Measurements from ENCODE around the gene SLC39A8.
"Not testable (repeated sequence)": the region's sequence is repeated elsewhere in the genome, so short reads cannot be mapped to it uniquely, and the experiment has no call there.

SLC39A8 gene

DNA sequence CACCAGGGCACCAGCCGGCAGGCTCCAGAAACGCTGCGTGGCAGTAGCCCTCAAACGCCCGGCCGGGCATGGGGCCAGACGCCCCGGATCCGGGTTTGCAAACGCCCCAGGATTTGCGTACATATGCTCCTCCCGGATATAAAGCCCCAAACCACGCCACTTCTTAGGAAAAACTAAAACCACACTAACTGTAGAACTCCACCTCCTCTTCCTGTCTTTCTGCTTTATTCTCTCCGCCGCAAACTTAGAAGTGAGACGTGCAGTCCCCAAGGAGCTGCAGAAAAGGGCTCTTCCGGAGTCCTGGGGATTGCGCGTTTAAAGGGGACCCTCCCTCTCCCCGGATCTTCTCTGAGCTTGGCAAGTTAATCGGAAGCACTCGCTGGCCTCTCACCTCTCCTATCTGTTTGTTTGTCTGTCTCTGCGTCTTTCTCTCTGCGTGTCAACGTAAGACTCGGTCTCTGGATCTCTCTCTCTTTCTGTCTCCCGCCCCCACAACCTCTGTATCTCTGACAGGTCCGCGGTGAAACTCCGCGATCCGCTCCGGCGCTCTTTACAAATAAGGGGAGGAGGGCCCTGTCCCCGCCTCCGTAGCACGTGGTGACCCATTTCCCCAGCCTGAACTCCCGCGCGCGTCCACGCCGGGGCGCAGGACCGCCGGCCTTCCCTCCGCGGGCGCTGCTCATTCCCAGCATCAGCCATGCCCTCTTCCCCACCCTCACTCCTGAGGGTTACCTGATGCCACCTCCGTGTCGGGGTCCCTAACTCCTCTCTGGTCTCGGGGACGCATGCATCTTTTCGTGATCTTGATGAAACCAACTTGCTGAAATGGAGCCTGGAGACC is at the start of gene SLC39A8:
Gene SLC39A8, minus strand, starts transcription at position 529 of the 841 bp plus-strand sequence. CDS start 820 bp downstream, outside the sequence.
- FAIRE-seq = peak; percentile 48
- DNase-seq (ENCODE audit: low spot score) = peak; percentile 92

DNA sequence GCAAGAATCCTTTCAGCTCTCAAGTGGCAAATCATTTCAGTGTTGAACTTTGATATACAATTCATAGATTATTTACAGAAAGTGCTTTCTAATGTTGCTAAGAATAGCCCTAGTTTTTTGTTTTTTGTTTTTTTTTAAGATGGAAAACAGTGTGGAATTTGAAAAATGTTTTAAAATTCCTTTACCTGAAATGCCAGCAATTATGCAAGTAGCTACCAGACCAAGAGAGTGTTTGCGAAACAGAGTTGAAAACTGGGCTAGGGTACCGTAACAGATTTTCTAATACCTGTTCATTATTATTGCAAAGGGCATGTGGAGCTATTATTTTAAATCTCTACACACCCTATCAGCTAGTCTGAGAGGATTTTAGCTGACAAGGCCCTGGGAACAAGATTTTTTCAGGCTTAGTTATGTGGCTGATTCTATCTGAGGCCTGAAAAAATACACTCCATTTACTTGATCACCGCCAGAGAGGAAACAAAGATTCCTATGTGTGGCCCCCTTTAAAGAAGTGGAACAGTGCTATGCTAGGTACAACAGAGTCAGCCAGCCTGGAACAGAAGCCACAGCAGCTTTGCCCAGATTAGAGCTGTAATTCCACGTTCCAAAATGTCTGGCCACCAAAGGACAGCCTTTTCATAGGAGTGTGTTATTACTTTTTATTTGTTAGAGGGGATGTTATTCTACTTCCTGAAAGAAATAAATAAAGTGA is 46.9 kb upstream of the SLC39A8 start:
- no peak for DNase-seq (ENCODE audit: low spot score)
- no peak for FAIRE-seq

DNA sequence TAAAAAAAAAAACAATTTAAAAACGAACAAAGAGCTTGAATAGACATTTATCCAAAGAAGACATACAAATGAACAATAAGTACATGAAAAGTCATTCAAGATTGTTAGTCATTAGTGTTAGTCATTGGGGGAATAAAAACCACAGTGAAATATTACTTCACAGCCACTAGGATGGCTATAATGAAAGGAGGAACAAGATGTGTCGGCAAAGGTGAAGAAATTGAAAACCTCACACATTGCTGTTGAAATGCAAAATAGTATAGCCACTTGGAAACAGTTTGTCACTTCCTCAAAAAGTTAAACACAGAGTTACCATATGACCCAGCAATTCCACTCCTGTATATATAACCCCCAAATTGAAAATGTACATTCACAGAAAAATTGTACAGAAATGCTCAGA is 45.2 kb upstream of the SLC39A8 start:
- FAIRE-seq (no peak), DNase-seq (ENCODE audit: low spot score) (peak; percentile 9)

DNA sequence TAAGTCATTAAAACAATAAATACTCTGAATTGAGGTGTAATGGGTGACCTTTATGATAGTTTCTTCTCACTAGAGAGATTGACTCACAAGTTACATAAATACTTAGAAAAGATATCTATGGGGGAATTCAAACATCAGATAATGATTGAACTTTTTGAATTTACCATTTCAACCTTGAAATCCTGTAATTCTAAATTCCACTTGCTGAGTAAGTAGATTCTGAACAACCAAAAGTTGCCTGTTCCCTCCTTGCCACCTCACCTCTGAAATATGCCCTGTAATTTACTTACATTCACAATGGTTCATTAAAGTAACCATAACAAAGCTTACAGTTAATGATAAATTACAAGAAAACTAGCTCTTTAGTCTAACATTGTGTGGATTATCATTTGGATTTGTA is 43.3 kb upstream of the SLC39A8 start:
- DNase-seq (ENCODE audit: low spot score) (no peak), FAIRE-seq (no peak)

DNA sequence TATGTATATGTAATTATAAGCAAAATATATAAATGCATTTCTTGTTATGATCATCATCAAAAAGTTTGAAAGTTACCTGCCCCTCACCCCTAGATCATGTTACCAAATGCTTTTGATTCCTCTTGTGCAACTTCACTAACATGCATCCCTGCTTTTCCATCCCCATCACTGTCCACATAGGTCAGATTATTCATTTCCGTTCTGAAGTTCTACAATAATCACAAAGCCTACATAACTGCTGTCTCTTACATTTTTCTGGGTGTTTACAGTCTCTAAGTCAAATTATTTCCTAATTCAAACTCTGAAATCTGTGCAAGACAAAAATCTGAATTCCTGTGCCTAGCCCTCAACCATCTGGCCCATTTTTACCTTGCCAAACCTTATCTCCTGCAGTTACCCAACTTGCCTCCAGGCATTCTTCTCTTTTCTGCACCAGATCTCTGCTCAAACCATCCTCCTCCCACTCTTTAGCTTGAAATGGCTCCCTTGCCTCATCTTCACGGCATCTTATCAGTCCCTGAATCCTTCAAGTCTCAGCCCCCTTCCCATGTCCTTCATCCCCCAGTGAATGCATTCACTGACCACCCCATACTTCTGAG is 42.4 kb upstream of the SLC39A8 start:
- DNase-seq (ENCODE audit: low spot score) = no peak
- FAIRE-seq = no peak

DNA sequence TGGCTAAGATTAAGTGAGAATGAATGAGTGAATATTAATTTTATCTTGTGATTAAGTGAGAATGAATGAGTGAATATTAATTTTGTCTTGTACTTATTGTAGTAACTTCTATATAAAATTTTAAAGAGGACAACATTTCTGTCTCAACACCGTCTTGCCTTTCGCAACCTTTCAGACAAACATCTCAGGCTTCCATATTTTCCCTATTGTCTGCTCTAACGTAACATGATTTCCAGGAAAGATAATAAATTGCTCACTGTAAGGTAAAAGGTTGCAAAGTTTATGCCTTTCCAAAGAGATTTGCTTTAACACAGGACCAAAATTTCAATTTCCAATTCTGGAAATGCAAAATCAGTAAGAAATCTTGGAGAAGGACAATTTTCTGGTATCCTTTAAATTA is 41.7 kb upstream of the SLC39A8 start:
- DNase-seq (ENCODE audit: low spot score) = no peak
- FAIRE-seq = no peak

DNA sequence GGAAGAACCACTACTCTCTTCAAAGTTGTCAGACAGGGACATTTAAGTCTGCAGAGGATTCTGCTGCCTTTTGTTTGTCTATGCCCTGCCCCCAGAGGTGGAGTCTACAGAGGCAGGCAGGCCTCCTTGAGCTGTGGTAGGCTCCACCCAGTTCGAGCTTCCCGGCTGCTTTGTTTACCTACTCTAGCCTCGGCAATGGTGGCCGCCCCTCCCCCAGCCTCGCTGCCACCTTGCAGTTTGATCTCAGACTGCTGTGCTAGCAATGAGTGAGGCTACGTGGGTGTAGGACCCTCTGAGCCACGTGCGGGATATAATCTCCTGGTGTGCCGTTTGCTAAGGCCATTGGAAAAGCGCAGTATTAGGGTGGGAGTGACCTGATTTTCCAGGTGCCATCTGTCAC is 35.0 kb upstream of the SLC39A8 start:
- not testable (repeated sequence) for FAIRE-seq; DNase-seq (ENCODE audit: low spot score)

DNA sequence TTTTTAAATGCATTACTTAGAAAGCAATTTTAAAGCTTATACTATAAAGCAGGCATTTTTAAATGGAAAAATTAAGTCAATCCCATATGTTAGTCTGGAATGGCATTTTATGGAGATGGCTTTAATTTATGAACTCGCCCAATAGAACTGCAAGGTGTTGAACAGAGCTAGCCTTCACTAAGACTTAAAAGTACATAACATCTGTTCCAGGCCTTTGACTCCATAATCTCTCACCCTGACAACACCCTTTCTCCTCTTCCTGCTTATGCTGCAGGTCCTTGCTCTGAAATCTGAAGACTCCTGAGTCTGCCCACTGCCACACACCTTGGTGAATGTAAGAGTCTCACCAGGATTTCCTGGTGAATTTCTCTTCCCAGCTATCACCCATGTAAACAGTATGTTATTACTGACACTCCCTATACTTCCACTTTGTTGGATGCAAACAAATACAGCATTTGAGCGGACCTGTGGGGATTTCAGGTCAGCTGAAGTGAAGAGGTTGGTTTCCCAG is 17.7 kb upstream of the SLC39A8 start:
- FAIRE-seq = no peak
- DNase-seq (ENCODE audit: low spot score) = no peak

DNA sequence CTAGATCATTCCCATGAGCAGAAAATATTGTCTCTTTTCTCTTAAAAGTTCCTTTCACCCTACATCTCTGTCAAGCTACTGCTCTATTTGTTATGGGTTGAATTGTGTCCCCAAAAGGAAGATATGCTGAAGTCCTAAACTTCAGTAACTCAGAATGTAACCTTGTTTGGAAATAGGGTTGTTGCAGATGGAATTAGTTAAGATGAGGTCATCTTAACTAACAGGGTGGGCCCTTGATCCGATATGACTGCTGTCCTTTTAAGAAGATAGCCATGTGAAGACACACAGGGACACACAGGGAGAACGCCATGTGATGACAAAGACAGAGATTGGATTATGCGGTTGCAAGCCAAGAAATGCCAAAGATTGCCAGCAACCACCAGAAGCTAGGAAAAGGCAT is 12.8 kb upstream of the SLC39A8 start:
- DNase-seq (ENCODE audit: low spot score) = no peak
- FAIRE-seq = peak; percentile 17

DNA sequence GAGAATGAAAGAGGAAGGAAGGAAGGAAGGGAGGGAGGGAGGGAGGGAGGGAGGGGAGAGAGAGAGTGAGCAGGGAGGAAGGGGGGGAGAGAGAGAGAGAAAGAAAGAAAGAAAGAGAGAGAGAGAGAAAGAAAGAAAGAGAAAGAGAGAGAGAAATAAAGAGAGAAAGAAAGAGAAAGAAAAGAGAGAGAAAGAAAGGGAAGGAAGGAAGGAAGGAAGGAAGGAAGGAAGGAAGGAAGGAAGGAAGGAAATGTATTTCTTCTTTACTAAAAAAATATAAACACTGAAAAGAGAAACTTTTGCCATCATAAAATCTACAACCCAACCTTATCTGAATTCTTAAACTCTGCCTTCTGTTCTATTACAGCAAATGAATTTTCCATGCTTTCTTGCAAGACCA is 12.4 kb upstream of the SLC39A8 start:
- DNase-seq (ENCODE audit: low spot score); FAIRE-seq: not testable (repeated sequence)

DNA sequence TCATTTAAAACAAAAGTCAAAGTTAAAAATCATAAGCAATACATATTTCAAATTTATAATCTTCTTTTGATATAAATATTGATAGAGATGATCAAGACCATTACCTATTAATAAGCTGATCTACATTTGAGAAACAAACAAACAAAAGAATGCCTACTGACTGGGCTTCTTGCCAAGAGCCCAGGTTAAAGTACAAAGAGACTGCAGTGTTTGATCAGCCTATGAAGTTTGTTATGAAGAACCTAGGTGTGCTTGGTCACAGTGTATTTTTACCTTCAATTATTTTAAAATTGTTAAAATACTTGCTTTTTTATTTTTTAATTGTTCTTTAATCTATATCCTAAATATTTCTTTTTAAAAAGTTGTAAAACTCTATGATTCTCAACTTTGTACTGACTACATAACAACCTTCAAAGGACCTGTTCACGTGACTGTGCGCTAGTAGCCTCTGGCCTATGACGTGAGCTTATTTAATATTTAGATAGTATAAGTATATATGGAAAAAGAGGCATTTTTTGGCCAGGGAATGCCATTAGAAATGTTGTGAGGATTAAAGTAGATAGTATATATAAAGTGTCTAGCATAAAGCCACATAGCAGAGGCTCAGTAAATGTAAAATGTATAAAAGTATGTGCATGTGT is 11.4 kb upstream of the SLC39A8 start:
- no peak for FAIRE-seq
- no peak for DNase-seq (ENCODE audit: low spot score)

DNA sequence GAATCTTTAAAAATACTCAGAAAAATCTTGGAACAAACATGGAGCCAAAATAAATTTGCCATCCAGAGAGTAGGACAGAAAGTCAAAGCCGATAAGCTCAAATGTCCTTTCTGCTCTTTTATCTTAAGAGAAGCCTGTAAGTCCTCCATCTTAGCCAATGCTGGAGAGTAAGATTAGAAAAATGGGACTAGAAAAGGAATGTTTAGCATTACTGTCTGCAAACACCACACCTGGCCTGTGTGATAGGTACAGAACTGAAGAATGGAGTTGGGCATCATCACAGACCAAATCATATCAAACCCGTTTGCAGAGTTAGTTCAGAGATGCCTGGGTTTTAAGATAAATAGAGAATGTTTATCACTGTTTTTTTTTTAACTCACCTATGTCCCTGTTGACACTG is 10.5 kb upstream of the SLC39A8 start:
- DNase-seq (ENCODE audit: low spot score) = no peak
- FAIRE-seq = no peak

DNA sequence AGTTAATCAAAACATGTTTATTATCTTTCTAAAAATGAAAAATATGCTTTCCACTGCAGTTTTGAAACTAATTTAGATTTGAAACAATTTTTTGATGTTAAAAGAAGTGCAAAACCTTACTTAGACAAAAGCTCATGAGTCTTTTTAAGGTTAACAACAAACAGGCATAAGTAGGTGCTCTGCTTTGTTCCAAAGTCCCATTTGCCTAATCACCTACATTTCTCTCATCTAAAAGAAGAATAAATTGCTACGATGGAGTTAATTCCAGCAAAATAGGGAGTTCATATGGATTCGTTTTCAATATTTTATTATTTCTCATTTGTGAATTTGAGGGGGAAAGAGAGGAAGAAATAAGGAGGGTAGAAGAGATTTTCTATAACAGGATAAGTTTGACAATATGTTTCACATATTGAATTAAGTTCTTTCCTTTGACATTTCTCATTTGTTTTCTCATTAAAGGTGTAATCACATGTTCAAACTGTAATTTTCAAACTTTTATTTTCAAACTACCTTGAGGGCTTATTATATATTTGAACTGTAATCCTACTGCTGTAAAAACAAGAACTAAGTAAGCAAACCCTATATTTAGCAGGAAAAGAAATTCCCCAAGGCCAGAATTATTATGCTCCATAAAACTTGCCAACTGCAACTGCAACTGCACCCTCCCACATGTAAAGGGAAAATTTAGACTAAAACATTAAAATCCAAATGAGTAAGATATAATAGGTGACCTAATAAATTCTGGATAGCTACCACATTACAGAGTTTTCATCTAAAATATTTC is 9.6 kb upstream of the SLC39A8 start:
- FAIRE-seq = no peak

DNA sequence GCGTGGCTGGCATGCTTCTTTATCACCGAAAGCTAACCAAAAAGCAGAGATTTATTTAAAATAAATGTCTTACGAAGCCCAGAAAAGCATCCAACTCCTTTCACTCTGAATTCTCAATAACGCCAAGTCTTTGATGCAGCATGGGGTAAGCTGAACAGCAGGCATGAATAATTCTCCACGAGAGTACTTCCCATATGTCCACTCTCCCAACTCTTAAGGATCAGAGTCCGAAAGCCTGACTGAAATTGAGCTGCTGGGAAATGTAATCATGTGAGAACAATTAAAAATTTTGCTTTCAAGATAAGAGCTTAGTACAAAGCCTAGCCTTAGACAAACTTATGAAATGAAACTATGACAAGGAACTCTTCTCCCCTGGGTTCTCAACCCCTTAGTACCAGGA is 7.5 kb upstream of the SLC39A8 start:
- no peak for DNase-seq (ENCODE audit: low spot score)
- no peak for FAIRE-seq

More for the DNA sequence above, 9.6 kb upstream of the SLC39A8 start:
- no peak for DNase-seq (ENCODE audit: low spot score)

DNA sequence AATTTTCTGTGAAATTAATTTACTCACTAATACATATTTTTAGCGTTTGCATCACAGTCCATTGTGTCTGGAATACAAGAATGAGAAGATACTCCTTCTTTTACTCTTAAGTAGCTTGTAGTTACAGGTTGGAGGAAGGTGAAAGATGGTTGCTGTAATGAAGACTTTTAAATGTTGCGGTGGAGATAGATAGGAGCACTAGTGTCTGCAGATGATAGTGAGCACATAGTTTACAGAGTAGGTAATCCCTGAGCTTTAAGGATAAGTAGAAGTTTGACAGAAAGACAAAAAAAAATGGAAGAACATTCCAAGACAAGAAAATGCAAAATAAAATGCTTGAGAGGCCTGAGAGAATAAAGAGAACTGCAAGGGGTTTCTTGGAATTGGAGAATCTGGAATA is 5.4 kb upstream of the SLC39A8 start:
- no peak for FAIRE-seq
- no peak for DNase-seq (ENCODE audit: low spot score)

DNA sequence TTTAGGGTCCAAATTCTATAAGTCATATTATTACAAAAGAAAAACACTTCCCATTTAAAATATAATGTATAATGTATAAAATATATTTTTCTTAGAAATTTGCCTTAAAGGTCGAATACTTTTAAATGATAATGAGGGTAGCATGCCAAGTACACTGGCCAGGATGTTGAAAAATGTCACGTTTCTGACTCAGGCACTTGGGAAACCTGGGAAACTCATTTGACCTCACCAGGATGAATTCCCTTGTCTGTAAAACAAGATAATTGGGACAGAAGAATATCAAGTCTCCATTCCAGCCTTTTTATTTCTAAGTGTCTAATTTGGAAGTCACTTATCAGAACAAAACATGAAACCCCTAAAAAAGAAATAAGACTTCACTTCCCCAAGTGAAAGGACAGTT is 3.4 kb upstream of the SLC39A8 start:
- DNase-seq (ENCODE audit: low spot score) (no peak), FAIRE-seq (no peak)

DNA sequence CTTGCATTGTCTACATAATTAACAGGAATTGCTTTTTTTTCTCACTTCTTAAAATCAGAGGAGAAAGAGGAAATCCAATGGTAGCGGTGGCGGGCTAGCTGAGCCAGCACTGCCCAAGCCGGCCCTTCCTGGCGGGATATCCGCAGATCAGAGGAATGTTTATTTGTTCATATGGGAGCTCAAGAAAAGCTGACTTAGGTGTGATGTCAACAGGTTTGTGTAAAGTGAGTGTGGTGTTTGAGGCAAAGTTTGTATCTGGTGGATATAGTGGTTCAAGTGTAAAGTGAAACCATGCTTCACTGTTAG is 466 bp upstream of the SLC39A8 start:
- FAIRE-seq (no peak), DNase-seq (ENCODE audit: low spot score) (no peak)

DNA sequence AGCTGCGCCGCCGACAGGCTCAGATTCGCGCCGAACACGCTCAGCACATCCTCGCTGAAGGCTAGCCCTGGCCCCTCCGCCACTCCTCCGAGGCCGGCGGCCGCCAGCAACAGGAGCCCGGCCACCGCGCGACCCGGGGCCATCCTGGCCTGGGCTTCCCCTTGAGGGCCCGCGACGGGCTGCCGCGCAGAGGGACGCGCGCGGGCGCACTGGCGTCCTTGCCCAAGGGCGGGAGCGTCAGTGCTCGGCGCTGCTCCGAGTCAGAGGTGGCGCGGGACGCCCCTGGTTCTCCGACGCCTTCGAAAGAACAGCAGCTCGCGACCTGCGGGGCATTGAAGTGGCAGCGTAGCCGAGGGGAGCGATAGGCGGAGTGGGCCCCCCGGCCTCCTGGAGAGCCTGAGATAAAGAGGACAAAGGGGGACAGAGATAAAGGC is 745 bp downstream of the SLC39A8 start:
- DNase-seq (ENCODE audit: low spot score) (peak; percentile 77), FAIRE-seq (peak; percentile 83)

DNA sequence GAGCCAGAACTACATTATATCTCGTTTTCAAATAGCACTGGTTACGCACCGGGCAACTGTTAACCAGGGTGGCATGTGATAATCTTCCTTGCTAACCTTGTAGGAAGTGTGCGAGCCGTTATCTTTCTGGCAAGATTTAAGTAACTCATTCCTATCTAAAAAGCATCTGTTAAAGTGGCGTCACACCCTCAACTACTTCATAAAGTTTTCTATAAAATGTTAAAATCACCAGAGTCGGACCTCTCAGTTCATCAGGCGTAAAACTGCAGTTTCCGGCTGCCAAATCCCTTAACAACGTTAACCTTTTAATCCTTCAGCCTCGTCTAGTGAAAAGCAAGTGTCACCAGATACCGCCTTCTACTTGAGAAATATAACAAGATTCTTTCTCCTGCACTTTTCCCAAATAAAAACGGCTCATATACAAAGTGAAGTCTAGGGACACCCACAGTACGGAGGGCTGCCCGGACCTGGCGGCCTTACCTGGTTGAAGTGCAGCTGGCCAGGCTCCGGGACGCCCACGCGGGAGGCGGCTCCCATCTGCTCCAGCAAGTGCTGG is 1.2 kb downstream of the SLC39A8 start:
- FAIRE-seq (no peak), DNase-seq (ENCODE audit: low spot score) (no peak)

DNA sequence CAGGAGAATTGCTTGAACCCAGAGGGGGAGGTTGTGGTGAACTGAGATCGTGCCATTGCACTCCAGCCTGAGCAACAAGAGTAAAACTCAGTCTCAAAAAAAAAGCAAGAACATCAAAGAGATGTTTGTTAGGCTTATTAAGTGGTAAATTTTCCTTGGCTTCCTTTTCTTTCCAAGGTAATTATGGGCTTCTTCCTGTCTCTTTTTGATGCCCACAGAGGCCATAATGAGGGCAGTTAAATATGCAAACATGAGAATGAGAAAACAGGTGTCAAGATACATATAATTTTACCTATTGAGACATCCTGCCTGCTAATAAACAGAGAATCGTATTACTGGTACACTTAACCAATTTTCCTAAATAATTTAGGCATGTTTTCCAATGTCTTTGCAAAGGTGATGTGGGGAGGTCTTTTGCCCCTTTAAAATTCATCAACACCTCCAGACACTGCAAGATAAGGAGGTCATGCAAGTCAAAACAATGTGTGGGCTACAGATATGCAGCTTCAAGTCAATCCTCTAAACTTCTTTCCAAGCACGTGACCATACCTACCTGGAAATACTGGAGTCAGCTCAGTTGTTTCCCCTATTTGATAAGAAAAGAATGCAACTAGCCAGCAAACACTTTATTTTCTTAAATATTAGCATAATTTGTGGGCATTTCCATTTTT is 2.7 kb downstream of the SLC39A8 start:
- no peak for DNase-seq (ENCODE audit: low spot score)
- no peak for FAIRE-seq
